Keratinocyte (primary cell): Measurements from ENCODE around the gene NGEF. TPM values are rescaled to one million over a fixed set of nuclear protein-coding genes. Genes with fewer than 3 reads are reported as not detected.

Experiments used
- DNase-seq: peaks from one replicate; pipeline ENCODE4 v3.0.0-alpha.2; 2011; ENCODE audit warnings: low read depth, missing footprints, low spot score
- FAIRE-seq: peaks from 2 replicates; lab custom pipeline; 2011; peaks lifted over from hg19 to GRCh38; lab: Jason Lieb, UNC
- H2AFZ ChIP-seq: 2 replicates; pipeline ENCODE4 v1.6.0; 2012; ENCODE audit warnings: low read length, control low read depth, inconsistent platforms; ENCODE audit not compliant: control insufficient read depth
- H3K27ac ChIP-seq: 2 replicates; pipeline ENCODE4 v1.5.1; 2011; ENCODE audit warnings: low read length; ENCODE audit not compliant: control insufficient read depth, insufficient read depth
- H3K27me3 ChIP-seq: 3 replicates; pipeline ENCODE4 v1.6.0; 2011; ENCODE audit warnings: low read length; ENCODE audit not compliant: control insufficient read depth, insufficient read depth; ENCODE audit errors: extremely low read depth
- H3K36me3 ChIP-seq, 2 experiments: 2 replicates in 1 of 2; 3 replicates in 1 of 2; pipeline ENCODE4 v1.5.1; 2011; ENCODE audit warnings: low read length in 2 of 2, mild to moderate bottlenecking in 1 of 2; ENCODE audit not compliant: control insufficient read depth in 2 of 2, insufficient read depth in 2 of 2; ENCODE audit errors: extremely low read depth in 1 of 2
- H3K4me1 ChIP-seq: 3 replicates; pipeline ENCODE4 v1.5.1; 2011; ENCODE audit warnings: low read length; ENCODE audit not compliant: control insufficient read depth, insufficient read depth; ENCODE audit errors: extremely low read depth
- H3K4me2 ChIP-seq: 3 replicates; pipeline ENCODE4 v1.6.0; 2011; ENCODE audit warnings: low read depth, low read length; ENCODE audit not compliant: control insufficient read depth, insufficient read depth; ENCODE audit errors: extremely low read depth
- H3K4me3 ChIP-seq, 3 experiments: fragments of 200-600 bp in 1 of 3; sonication (generic) in 1 of 3; 2 replicates in 2 of 3; 3 replicates in 1 of 3; pipeline ENCODE4 v1.5.1; 2011 to 2016; ENCODE audit warnings: low read length in 3 of 3, mild to moderate bottlenecking in 3 of 3, control low read depth in 2 of 3, inconsistent platforms in 1 of 3, low read depth in 1 of 3, mixed read lengths in 1 of 3, mixed run types in 1 of 3, moderate library complexity in 1 of 3; ENCODE audit not compliant: control insufficient read depth in 2 of 3, insufficient read depth in 2 of 3; ENCODE audit errors: extremely low read depth in 1 of 3
- H3K79me2 ChIP-seq: 2 replicates; pipeline ENCODE4 v1.6.0; 2012; ENCODE audit warnings: low read length; ENCODE audit not compliant: control insufficient read depth, insufficient read depth
- H3K9ac ChIP-seq: 3 replicates; pipeline ENCODE4 v1.6.0; 2011; ENCODE audit warnings: low read length; ENCODE audit not compliant: control insufficient read depth, insufficient read depth; ENCODE audit errors: extremely low read depth
- H3K9me1 ChIP-seq: 3 replicates; pipeline ENCODE4 v1.6.0; 2011; ENCODE audit warnings: low read length; ENCODE audit not compliant: control insufficient read depth, insufficient read depth; ENCODE audit errors: extremely low read depth
- H3K9me3 ChIP-seq: 2 replicates; pipeline ENCODE4 v1.5.1; 2012; ENCODE audit warnings: low read depth, low read length; ENCODE audit not compliant: control insufficient read depth
- H4K20me1 ChIP-seq: 3 replicates; pipeline ENCODE4 v1.6.0; 2011; ENCODE audit warnings: low read length; ENCODE audit not compliant: control insufficient read depth, insufficient read depth; ENCODE audit errors: extremely low read depth
- CTCF ChIP-seq, 3 experiments: IDR thresholded peaks in 1 of 3; conservative IDR thresholded peaks in 1 of 3; optimal IDR thresholded peaks in 1 of 3; 2 replicates in 2 of 3; 3 replicates in 1 of 3; pipeline versions ENCODE3 to v1.5.1; 2011; ENCODE audit warnings: low read length in 3 of 3, mild to moderate bottlenecking in 3 of 3, moderate library complexity in 2 of 3, control low read depth in 1 of 3, inconsistent platforms in 1 of 3; ENCODE audit not compliant: insufficient read depth in 2 of 3; ENCODE audit errors: extremely low read depth in 1 of 3
- EZH2 ChIP-seq: IDR thresholded peaks from one replicate; pipeline ENCODE4 v1.6.1; 2012; ENCODE audit warnings: inconsistent platforms, mild to moderate bottlenecking, low read length, moderate library complexity
- dilution Hi-C: fragments of 300-500 bp; cut with MboI; formaldehyde crosslinking; loops from one replicate; pipeline ENCODE4 v1.7.0; 2020; ENCODE audit warnings: low sequenced_read_pairs; ENCODE audit not compliant: extremely low pct_ligation_motif_present
- polyA plus RNA-seq, 5 experiments: library from polyadenylated mRNA; depleted of rRNA in 3 of 5; stranded (reverse) in 3 of 5; stranded (forward) in 1 of 5; unstranded in 1 of 5; fragments of >200 nt; gene quantifications; 1 replicate in 1 of 5; 2 replicates in 3 of 5; 3 replicates in 1 of 5; pipeline versions ENCODE4 v1.2.1 to v1.2.3, GENCODE V29; 2011 to 2012; ENCODE audit warnings: missing spikeins in 2 of 5, low read depth in 1 of 5, low replicate concordance in 1 of 5

Gene NGEF
- polyA plus RNA-seq, 1 donor (not counting 4 experiments of a cell fraction or from before 2014, with no cell fraction given): 0.17 TPM

- FAIRE-seq: no peak
- Histone ChIP-seq H4K20me1 (no peaks in the 10 kb centered on the region), H3K27ac (no peak overlapping the region), H3K4me2 (peak overlapping the region; percentile 25), H3K36me3 (no peaks in the 10 kb centered on the region), H3K9me3 (no peaks in the 10 kb centered on the region), H3K9ac (no peak overlapping the region), H3K9me1 (peaks cover 3% of the 10 kb centered on the region), H3K4me1 (peaks cover 25% of the 10 kb centered on the region), H3K27me3 (no peaks in the 10 kb centered on the region), H2AFZ (no peak overlapping the region), H3K4me3 (no peak overlapping the region), H3K79me2 (no peaks in the 10 kb centered on the region)
- dilution Hi-C loops: no loop called here
- no peak for DNase-seq
- TF ChIP-seq CTCF (optimal IDR thresholded peaks at IDR 0.05 in 1 of 3, IDR thresholded peaks at IDR 0.05 in 1 of 3, conservative IDR thresholded peaks at IDR 0.05 in 1 of 3; ENCODE audit: extremely low read depth in 1 of 3, insufficient read depth in 2 of 3, low read length in 3 of 3): peak in 2 of 3 experiments; percentile 38 to 46
- no peak for TF ChIP-seq EZH2
Measured at GRCh38 chr2:232981767-232982360, 31.2 kb downstream of the NGEF start.

- TF ChIP-seq CTCF (optimal IDR thresholded peaks at IDR 0.05 in 1 of 3, IDR thresholded peaks at IDR 0.05 in 1 of 3, conservative IDR thresholded peaks at IDR 0.05 in 1 of 3; ENCODE audit: extremely low read depth in 1 of 3, insufficient read depth in 2 of 3, low read length in 3 of 3) (no peak), EZH2 (no peak)
- Histone ChIP-seq H3K4me2 (peak overlapping the region; percentile 25), H3K9me1 (peaks cover 3% of the 10 kb centered on the region), H4K20me1 (no peaks in the 10 kb centered on the region), H3K27me3 (peaks cover under 1% of the 10 kb centered on the region), H3K36me3 (no peaks in the 10 kb centered on the region), H3K9me3 (no peaks in the 10 kb centered on the region), H3K9ac (no peak overlapping the region), H3K4me3 (no peak overlapping the region), H3K79me2 (no peaks in the 10 kb centered on the region), H2AFZ (no peak overlapping the region), H3K27ac (no peak overlapping the region), H3K4me1 (peaks cover 25% of the 10 kb centered on the region)
- DNase-seq: no peak
- dilution Hi-C loops: no loop called here
- FAIRE-seq: peak; percentile 80
Measured at GRCh38 chr2:232981356-232981755, 31.7 kb downstream of the NGEF start.
